Keratinocyte (primary cell): Measurements from ENCODE around the gene TUBB2A.

Experiments
- CTCF ChIP-seq, 3 experiments: IDR thresholded peaks in 1 of 3; conservative IDR thresholded peaks in 1 of 3; optimal IDR thresholded peaks in 1 of 3; 2 replicates in 2 of 3; 3 replicates in 1 of 3; pipeline versions ENCODE3 to v1.5.1; 2011; ENCODE audit warnings: low read length in 3 of 3, mild to moderate bottlenecking in 3 of 3, moderate library complexity in 2 of 3, control low read depth in 1 of 3, inconsistent platforms in 1 of 3; ENCODE audit not compliant: insufficient read depth in 2 of 3; ENCODE audit errors: extremely low read depth in 1 of 3
- EZH2 ChIP-seq: IDR thresholded peaks from one replicate; pipeline ENCODE4 v1.6.1; 2012; ENCODE audit warnings: inconsistent platforms, mild to moderate bottlenecking, low read length, moderate library complexity

- no peak for TF ChIP-seq CTCF (optimal IDR thresholded peaks at IDR 0.05 in 1 of 3, IDR thresholded peaks at IDR 0.05 in 1 of 3, conservative IDR thresholded peaks at IDR 0.05 in 1 of 3; ENCODE audit: extremely low read depth in 1 of 3, insufficient read depth in 2 of 3, low read length in 3 of 3)
- no peak for TF ChIP-seq EZH2
Measured at GRCh38 chr6:3117912-3118352, 39.4 kb downstream of the TUBB2A start.
